Smooth muscle cell (in vitro differentiated cells): Measurements from ENCODE around the gene IQCC. TPM values are rescaled to one million over a fixed set of nuclear protein-coding genes. Genes with fewer than 3 reads are reported as not detected.

Experiments
- DNase-seq: peaks from one replicate; lab custom pipeline; 2025; ENCODE audit not compliant: unreplicated experiment; lab: John Stamatoyannopoulos, UW
- H2AFZ ChIP-seq: fragments of 200-600 bp; sonication (generic); 2 replicates; pipeline ENCODE4 v1.6.0; 2016; ENCODE audit warnings: antibody characterized with exemption, low read depth, mild to moderate bottlenecking
- H3F3A ChIP-seq: fragments of 200-600 bp; sonication (generic); 2 replicates; pipeline ENCODE4 v1.6.0; 2017; ENCODE audit warnings: antibody characterized with exemption, low read depth
- H3K27ac ChIP-seq: fragments of 200-600 bp; sonication (generic); 2 replicates; pipeline ENCODE4 v1.5.1; 2016; ENCODE audit warnings: low read depth, mild to moderate bottlenecking
- H3K27me3 ChIP-seq: fragments of 200-600 bp; sonication (generic); 2 replicates; pipeline ENCODE4 v1.6.1; 2016; ENCODE audit warnings: low read depth, mild to moderate bottlenecking
- H3K36me3 ChIP-seq: fragments of 200-600 bp; sonication (generic); 2 replicates; pipeline ENCODE4 v1.5.1; 2016; ENCODE audit warnings: low read depth
- H3K4me1 ChIP-seq: fragments of 200-600 bp; sonication (generic); 2 replicates; pipeline ENCODE4 v1.5.1; 2016; ENCODE audit warnings: low read depth
- H3K4me2 ChIP-seq: fragments of 200-600 bp; sonication (generic); 2 replicates; pipeline ENCODE4 v1.6.0; 2016; ENCODE audit warnings: mild to moderate bottlenecking
- H3K4me3 ChIP-seq: fragments of 200-600 bp; sonication (generic); 2 replicates; pipeline ENCODE4 v1.5.1; 2016; ENCODE audit warnings: mild to moderate bottlenecking
- H3K79me2 ChIP-seq: fragments of 200-600 bp; sonication (generic); 2 replicates; pipeline ENCODE4 v1.6.0; 2016; ENCODE audit warnings: low read depth, mild to moderate bottlenecking
- H3K9ac ChIP-seq: fragments of 200-600 bp; sonication (generic); 2 replicates; pipeline ENCODE4 v1.6.0; 2016; ENCODE audit warnings: low read depth
- H3K9me3 ChIP-seq: fragments of 200-600 bp; sonication (generic); replicated peaks from 2 replicates; pipeline ENCODE4 v1.5.1; 2016; ENCODE audit warnings: low read depth
- H4K20me1 ChIP-seq: fragments of 200-600 bp; sonication (generic); 2 replicates; pipeline ENCODE4 v1.6.0; 2016; ENCODE audit warnings: low read depth
- WGBS: methylation state at CpG from one replicate; pipeline ENCODE4 v1.1.7; 2016; ENCODE audit warnings: low lambda C conversion rate; 5-methylcytosine and 5-hydroxymethylcytosine counted together
- polyA plus RNA-seq: library from polyadenylated mRNA; unstranded; fragments of >200 nt; fragmentation: Nextera tagmentation; extraction: Ambion mirVana; gene quantifications from 2 replicates; pipeline ENCODE4 v1.2.1, GENCODE V29; 2016
- total RNA-seq: library from RNA; depleted of rRNA; stranded (reverse); fragments of >200 nt; gene quantifications from 2 replicates; pipeline ENCODE4 v1.2.3, GENCODE V29; 2014
- TF ChIP-seq, protein P1 (sequence below): fragments of 200-600 bp; sonication (generic); IDR thresholded peaks from 2 replicates; pipeline ENCODE4 v1.5.1; 2017; ENCODE audit warnings: borderline replicate concordance, mild to moderate bottlenecking, antibody characterized with exemption; ENCODE audit not compliant: insufficient read depth, poor library complexity, severe bottlenecking

Gene IQCC
- total and polyA plus RNA-seq, 2 experiments from 2014 or later: 2.4 to 3.1 TPM

DNA sequence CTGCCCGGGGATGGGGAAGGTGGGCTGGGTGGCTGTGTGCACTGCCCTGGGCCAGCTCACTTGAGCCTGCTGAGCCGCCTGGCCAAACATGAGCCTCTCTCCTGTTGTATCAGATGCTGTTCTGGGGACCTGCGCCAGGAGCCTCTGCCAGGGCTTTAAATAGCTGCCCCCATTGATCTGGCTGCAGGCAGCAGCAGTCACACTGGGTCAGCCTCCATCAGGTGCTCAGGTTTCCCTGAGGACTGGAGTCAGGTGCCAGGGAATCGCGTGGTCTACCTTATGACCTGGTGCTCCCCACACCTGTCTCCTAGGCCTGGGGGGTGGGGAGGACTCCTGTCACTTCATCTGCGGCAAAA, 5.8 kb upstream of the IQCC start:
- 52% methylated on average over 6 of the region's 6 CpGs for WGBS
- Histone ChIP-seq H3K4me2 (peak overlapping the region; percentile 96), H3K4me1 (peaks cover 18% of the 10 kb centered on the region), H3K9ac (peak overlapping the region; percentile 97), H3K9me3 (no peaks in the 10 kb centered on the region), H4K20me1 (peaks cover 11% of the 10 kb centered on the region), H2AFZ (no peak overlapping the region), H3K27me3 (no peaks in the 10 kb centered on the region), H3K36me3 (no peaks in the 10 kb centered on the region), H3F3A (peaks cover 40% of the 10 kb centered on the region), H3K79me2 (no peaks in the 10 kb centered on the region), H3K27ac (peak overlapping the region; percentile 99), H3K4me3 (peak overlapping the region; percentile 72)
- TF ChIP-seq, protein P1, sequence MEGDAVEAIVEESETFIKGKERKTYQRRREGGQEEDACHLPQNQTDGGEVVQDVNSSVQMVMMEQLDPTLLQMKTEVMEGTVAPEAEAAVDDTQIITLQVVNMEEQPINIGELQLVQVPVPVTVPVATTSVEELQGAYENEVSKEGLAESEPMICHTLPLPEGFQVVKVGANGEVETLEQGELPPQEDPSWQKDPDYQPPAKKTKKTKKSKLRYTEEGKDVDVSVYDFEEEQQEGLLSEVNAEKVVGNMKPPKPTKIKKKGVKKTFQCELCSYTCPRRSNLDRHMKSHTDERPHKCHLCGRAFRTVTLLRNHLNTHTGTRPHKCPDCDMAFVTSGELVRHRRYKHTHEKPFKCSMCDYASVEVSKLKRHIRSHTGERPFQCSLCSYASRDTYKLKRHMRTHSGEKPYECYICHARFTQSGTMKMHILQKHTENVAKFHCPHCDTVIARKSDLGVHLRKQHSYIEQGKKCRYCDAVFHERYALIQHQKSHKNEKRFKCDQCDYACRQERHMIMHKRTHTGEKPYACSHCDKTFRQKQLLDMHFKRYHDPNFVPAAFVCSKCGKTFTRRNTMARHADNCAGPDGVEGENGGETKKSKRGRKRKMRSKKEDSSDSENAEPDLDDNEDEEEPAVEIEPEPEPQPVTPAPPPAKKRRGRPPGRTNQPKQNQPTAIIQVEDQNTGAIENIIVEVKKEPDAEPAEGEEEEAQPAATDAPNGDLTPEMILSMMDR: no peak
- no peak for DNase-seq

DNA sequence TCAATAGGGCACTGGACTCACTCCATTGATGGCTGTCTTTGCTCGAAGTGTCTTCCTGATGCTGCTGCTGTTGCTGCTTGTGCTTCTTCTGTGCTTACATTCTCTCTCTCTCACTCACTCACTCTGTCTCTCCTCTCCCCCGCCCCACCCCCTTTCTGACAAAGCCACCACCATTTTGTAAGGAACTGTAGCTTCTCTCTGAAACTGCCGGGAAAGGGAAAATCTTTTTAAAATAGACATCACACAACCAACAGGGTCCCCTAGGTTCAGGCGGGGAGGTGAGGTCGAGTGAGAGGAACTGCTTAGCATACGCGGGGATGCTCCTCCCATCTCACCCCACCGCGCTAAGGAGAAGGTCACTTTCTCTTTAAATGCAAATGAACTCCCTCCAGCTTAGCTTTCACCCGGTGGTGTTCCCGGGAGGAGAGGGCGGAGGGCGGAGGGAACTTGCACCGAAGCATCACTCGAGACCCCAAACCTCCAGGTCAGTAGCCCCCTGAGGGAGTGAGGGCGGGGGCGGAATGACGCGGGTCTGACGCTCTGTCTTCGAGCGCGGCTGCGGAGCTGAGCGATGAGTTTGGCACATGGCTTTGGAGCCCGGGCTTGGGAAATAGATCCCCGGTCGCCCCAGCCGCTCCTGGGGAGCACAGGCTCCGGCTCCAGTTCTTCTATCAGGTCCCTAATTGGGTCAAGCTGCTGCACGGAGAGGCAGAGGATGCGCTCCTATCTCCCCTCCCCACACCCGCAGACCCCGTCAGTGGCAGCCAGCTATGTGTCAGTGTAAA, 5.1 kb upstream of the IQCC start, which contains the start of gene CCDC28B:
TSS of gene CCDC28B (plus strand) at position 370 of the 785 bp plus-strand sequence. CDS start 1,341 bp downstream, outside the sequence.
- H2AFZ ChIP-seq: peak within 1 kb of the TSS; percentile 69
- no peaks in the 10 kb centered on the region for H3K9me3 ChIP-seq
- no peaks in the 10 kb centered on the region for H3K79me2 ChIP-seq
- peak; percentile 76 for DNase-seq
- H3K36me3 ChIP-seq: no peaks in the 10 kb centered on the region
- H3K4me1 ChIP-seq: peaks cover 18% of the 10 kb centered on the region
- peak within 1 kb of the TSS; percentile 72 for H3K4me3 ChIP-seq
- H3K27me3 ChIP-seq: no peaks in the 10 kb centered on the region
- TF ChIP-seq, protein P1: no peak
- peaks cover 39% of the 10 kb centered on the region for H3F3A ChIP-seq
- H3K27ac ChIP-seq: peak within 1 kb of the TSS; percentile 99
- peak within 1 kb of the TSS; percentile 97 for H3K9ac ChIP-seq
- WGBS: under 1% methylated on average over 34 of the region's 34 CpGs
- peaks cover 11% of the 10 kb centered on the region for H4K20me1 ChIP-seq
- peak within 1 kb of the TSS; percentile 96 for H3K4me2 ChIP-seq

DNA sequence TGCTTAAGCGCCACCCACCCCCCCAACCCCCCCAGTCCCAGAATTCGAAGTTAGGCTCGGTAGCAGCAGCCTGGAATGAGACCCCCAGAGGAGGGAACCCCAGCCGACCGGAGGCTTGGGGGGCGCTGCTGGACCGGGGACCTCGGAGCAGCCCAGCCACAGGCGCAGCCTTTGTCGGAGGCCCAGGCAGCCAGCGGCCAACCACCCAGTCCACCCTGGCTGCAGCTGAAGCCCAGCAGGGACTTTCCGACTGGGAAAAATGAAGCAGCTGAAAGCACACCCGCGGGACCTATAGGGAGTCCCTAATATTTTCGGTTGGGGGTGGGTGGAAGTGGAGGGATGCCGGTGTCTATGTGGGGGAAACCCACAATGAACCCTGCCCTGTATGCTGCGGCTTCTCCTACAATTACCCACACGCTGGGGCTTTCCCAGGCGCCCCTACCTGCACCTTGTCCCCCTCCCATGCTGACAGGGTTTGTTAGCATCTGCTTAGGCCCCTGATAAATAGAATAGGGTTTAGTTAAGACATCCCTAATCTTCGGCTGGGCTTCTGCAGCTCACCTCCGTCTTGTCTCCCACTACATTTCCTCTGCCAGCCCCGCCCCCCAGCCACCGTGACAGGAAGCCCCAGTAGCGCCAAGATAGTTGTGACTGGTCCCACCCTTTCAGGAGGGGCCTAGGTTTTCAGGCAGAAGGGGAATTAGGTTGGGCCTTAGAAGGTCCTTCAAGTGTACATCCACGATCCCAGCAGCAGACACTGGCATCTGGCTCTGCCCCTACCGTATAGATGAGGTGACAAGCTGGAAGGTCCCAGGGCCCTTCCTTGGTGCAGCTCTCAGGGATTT, 4.2 kb upstream of the IQCC start:
- Histone ChIP-seq H3K9ac (peak overlapping the region; percentile 97), H3K79me2 (no peaks in the 10 kb centered on the region), H3K4me3 (peak overlapping the region; percentile 72), H3K27ac (peak overlapping the region; percentile 99), H3F3A (peaks cover 31% of the 10 kb centered on the region), H2AFZ (no peak overlapping the region), H3K9me3 (no peaks in the 10 kb centered on the region), H3K4me1 (peaks cover 20% of the 10 kb centered on the region), H3K27me3 (no peaks in the 10 kb centered on the region), H3K36me3 (no peaks in the 10 kb centered on the region), H4K20me1 (peaks cover 8% of the 10 kb centered on the region), H3K4me2 (peak overlapping the region; percentile 96)
- TF ChIP-seq, protein P1: no peak
- DNase-seq: peak; percentile 62
- 9% methylated on average over 19 of the region's 26 CpGs for WGBS
